ENCODE measurements around the gene SPATA2. TPM values are rescaled to one million over a fixed set of nuclear protein-coding genes. Genes with fewer than 3 reads are reported as not detected.

The SPATA2 gene
- total RNA-seq, 2 experiments from 2014 or later, result 8.4 to 9.0 TPM

Other genes with a start within 250 kb of the SPATA2 start
- 10 to 100 TPM; 21.6 to 22.4 TPM for gene B4GALT5, start 201.7 kb downstream of the SPATA2 start, total RNA-seq
- 10 to 100 TPM; 18.0 to 21.0 TPM for gene SLC9A8, start 102.7 kb downstream of the SPATA2 start, total RNA-seq
- 10 to 100 TPM; 66.4 to 76.4 TPM for gene RNF114, start 20.9 kb upstream of the SPATA2 start, total RNA-seq
- under 1 TPM; 0.28 to 0.38 TPM for gene SNAI1, start 67.5 kb upstream of the SPATA2 start, total RNA-seq
- 100 to 1,000 TPM; 153 to 154 TPM for gene UBE2V1, start 197.6 kb upstream of the SPATA2 start, total RNA-seq
- gene PEDS1, start 238.2 kb upstream of the SPATA2 start, total RNA-seq, result 10 to 100 TPM; 30.3 to 32.3 TPM